RPMI7951 (cell line): ENCODE measurements around the gene C11orf21. TPM values are rescaled to one million over a fixed set of nuclear protein-coding genes. Genes with fewer than 3 reads are reported as not detected.

Source experiments
- DNase-seq: peaks from one replicate; pipeline ENCODE4 v3.0.0-alpha.2; 2012; ENCODE audit warnings: low read depth
- total RNA-seq: library from RNA; depleted of rRNA; stranded (reverse); fragments of >200 nt; shearing (Covaris generic); gene quantifications from 2 replicates; pipeline ENCODE4 v1.2.3, GENCODE V29; 2014

The C11orf21 gene
- total RNA-seq, 1 experiment from 2014 or later = 1.6 TPM

DNA sequence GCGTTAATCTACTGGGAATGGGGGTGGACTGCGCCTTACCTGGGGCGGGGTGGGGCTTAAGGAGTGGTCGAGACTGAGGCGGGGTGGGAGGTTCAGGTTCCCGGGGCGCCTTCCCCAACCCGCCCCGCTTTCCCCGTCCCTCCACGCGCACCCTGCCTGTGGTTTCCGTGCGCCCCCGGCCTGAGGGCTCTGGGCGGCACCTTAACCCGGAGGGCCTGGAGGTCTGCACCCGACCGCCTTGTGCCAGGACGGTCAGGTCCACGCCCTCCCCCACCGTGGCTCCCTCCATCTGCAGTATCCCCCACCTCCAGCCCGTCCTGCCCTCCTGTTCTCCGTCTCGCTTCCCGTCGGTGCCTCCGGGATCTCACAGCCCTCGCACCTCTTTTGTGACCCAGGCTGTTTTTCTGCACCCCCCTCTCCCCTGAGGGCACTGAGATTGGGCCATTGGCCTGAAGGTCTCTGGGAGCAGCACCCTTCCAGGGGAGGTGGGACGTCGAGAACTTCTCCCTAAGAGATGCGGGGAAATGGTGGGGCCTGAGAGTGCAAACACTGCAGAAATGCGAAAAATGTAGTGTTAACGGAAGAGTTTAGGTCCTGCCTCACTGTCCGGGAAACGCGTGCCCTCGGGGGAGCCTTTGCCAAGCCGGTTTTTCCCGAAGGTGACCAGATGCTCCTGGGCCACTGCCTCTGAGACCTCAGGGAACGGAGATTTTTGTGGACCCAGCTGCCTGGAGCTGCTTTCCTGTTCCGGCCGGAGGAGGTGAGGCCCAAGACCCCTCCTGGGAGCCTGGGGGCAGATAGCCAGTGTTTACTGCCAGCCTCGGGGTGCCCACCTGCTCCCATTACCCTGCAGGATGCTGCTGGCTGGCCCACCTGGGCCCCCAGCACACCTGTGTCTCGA, 30.1 kb downstream of the C11orf21 start:
- DNase-seq = no peak

DNA sequence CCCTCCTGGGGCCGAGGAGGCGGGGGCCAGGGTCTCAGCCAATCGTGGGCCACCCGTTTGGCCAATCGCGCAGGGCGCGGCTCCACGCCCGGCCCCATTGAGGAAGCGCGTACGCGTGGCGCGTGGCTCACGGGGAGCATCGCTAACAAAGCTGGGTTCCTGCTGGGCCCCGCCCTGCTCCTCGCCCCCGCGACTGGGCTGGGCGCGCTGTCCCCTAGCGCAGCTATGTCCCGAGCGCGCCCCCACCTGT, 30.7 kb downstream of the C11orf21 start:
- no peak for DNase-seq

DNA sequence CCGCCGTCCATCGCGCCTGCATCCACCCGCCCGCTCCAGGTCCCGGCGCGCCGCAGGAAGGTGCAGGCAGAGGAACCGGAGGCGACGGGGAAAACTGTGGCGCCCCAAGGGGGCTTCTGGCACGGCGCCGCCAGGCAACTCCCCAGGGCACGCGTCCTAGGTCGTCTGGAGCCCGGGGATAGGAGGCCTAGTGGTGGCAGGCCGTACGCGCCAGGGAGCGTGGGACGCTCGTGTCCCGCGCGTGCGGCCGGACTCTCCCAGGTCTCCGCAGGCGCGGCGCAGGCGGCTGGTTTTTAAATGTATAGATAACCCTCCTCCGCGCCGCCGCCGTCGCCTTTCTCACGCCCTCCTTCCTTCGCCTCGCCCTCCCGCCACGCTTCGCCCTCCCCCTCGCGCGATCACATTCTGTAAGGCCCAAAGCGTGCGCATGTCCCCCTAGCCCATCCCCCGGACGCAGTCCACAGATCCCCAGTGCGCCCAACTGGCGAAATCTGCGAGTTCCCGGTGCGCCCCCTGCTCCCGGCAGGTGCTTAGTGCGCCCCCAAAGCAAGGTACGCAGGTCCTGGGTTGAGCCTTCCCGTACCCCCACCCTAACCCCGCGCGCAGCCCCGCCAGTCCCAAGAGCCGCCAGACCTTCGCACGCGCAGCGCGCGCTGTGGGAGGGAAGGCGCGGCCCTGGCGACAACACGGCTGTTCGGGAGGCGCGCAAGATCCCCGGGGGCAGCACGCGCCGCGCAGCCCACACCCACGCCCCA, 31.2 kb downstream of the C11orf21 start, which contains the start of gene ASCL2:
Gene ASCL2, minus strand, starts transcription at position 267 of the 755 bp plus-strand sequence. Its CDS starts 256 bp downstream, at position 11.
- DNase-seq = no peak

DNA sequence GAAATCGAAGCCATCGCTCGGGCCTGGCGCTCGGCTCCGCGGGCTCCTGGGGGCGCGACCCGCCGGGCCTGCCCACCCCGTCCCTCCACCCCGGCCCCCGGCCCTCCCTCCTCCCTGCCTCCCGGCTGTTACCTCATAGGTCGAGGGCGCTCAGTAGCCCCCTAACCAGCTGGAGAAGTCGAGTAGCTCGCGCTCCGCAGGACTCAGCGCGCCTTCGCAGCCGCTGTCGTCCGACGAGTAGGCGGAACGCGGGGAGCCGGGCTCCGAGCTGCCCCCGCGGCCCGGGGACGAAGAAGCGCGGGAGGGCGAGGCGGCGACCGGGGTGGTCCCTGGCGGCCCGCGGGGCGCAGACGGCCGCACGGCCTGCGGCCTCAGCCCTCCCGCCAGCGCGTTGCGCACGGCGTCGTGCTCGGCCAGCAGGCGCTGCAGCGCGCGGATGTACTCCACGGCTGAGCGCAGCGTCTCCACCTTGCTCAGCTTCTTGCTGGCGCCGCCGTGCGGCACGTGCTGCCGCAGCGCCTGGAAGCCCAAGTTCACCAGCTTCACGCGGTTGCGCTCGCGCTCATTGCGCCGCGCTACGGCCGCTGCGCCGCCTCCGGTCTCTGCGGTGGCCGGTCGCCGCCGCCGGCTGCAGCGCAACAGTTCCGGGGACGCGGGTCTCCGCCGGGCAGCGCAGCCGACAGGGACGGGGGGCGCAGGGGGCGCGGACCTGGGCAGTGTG, 32.0 kb downstream of the C11orf21 start:
- peak; percentile 24 for DNase-seq

DNA sequence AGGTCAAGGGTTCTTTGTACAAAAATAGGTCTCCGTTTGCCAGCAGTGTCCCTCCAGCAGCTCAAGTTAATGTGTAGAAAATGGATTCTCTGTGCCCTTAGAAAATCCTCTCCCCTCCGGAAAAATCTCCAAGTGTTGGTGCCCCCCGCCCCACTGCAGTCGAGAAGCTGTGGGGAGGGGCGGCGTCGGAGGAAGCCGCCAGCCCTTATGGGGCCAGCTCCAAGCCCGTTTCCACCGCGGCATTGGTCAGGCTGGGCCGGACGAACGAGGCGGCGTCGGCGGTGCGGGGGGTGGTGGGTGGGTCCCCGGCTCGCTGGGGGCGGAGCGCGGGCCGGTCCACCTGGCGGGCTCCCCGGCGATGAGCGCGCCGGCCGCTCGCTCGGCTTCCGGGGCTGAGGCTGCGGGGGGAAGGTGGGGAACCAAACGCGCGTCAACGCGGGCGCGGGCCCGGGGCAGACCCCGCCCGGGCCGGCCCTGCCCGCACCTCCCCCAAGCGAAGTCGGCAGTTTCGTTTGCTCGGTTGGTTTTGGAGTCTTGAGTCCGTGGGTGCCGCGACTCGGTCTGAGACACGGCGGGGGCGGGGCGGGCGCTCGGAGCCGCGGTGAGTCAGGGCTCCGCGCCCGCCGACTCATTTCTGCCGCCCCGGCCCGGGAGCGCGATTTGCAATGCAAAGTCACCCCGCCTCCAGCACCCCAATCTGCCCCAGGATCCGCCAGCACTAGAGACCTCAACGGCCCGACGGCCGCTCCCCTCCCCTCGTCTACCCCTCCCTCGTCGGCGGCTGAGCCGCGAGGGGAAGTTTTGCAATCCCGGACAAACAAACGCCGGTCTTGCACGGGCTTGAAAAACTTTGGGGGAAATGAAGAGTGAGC, 32.8 kb downstream of the C11orf21 start:
- DNase-seq = no peak

DNA sequence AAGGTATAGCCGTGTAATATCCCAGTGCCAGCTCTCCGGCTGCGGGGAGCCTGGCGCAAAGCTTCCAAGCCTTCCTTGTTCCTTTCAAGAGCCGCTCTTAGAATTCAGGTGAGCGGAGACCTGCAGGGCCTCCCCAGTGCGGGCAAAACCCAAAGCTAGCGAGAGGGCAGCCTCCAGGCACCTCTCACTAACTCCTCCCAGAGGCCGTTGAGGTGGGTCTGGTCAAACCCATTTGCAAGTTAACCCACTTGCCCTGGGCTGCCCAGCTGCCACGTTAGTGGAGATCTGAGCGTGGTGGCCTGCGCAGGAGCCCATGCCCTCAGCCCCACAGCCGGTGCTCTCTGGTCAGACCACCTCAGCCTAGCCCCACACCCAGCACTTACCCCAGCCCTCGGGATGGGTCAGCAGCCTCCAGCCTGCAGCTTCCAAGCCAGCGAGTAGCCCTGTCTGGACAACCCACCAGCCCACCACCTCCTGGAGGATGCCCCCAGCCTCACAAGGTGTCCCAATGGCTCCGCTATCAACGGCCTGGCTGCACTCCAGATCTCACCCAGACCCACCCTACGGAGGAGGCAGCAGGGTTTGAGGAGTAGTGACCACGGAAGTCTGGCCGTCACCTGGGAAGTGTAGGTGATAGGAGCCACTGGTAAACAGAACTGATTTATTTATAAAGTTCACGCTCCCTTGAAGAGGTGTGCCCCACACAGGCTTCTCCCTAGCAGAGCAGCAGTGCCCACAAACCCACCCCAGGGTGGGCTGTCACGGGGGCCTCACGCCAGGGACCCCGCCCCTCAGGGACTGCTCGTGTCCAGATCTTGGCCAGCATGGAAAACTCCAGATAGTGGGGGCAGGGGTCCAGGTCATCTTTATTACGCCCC, 33.6 kb downstream of the C11orf21 start:
- no peak for DNase-seq

DNA sequence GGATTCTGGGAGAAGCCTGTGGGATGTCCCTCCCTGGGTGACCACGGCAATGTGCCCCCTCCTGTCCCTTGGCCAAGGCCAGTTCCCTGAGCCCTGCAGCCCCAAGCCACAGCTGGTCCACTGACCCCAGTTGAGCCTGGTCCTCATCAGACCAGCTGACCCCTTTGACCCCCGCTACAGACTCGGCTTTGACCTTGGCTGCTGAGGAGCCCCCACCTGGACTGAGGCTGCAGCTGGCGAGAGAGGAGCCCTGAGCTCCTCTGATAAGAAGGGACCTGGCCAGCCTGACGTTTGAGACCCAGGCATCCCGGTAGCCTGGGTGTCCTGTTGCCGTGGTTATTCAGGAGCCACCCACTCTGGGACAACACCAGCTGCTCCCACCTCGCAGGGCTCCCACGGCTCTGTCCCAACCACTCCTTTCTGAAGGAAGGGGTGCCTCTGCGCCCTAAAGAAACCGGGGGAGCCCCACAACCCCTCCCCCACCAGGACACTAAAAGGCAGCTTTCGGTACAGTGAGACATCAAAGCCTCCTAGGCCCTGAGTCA, 34.3 kb downstream of the C11orf21 start:
- DNase-seq = no peak

DNA sequence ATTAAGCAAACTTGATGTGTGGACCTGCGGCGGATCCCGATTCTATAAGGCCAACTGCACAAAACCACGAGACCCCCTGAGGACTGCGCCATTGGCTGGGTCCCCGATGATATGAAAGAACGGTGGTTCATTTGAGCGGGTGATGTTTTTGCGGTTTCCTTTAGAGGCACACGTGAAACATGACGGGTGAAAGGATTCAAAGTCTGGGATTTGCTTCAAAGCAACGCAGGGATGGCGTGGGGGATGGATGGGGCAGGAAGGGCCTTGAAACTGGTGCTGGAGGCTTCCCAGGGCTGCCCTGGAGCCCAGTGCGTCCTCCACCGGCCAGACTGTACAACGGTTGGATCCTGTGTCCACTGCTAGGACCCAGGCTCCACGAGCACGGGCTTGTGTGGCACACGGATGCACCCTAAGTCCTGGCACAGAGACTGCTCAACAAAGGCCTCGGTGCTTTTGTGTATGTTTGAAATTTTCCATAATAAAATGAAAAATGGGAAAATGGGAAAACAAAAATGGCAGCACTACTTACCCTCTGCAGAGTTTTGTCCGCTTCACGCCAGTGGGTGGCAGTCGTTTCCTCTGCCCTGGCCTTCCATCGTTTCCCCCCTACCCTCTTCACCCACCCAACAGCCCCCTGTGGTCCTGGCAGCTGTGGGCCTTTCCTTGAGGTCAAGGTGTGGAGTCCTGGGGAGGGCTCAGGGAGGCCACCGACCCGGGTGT, 35.0 kb downstream of the C11orf21 start:
- DNase-seq = no peak

DNA sequence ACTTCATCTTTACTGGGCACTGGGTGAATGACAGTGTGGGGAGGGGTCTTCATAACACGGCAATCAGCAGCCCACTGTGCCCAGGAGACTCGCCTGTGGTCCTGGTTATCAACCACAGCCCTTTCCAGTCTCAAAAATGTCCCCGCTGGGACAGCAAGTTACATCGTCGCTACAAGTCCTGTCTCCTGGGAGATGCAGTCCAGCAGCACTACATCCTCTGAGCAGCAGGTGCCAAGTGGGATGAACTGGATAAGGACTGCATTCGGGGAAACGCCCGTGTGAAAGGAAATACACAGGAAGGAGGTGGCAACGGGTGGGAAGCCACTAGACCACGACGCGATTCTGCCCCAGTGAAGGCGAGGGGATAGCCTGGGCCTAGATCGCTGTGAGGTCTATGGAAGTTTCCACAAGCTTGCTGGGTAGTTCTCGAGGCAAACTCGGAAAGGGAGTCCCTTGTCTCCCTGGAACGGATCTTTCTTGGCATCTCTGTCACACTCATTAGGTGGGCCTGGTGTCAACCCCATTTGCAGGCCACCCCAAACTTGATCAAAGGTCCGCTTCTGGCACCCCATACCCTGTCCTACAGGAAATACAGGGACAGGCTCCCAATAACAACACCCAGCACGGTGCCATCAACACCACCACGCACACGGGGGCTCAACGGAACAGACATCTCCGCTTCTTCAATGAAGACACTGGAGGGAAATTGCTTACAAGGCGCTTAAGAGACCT, 35.7 kb downstream of the C11orf21 start:
- no peak for DNase-seq

DNA sequence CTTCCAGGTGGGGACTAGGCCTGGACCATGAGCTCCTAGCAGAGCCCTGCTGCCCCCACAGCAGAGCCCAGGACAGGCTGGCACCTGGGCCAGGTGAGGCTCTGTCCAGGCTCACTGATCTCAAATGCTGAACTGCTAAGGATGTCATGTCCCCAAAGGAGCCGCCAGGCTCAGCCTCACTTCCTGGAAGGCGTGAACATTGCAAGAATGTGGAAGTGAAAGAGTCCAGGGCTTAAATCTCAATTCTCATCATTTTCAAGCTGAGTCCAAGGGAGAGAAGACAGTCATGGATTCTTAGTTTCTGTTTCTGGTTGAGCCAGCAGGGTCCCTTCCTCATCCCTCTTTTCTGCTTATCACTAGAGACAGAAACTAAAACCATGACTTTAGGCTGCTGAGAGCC, 36.3 kb downstream of the C11orf21 start:
- DNase-seq = no peak

DNA sequence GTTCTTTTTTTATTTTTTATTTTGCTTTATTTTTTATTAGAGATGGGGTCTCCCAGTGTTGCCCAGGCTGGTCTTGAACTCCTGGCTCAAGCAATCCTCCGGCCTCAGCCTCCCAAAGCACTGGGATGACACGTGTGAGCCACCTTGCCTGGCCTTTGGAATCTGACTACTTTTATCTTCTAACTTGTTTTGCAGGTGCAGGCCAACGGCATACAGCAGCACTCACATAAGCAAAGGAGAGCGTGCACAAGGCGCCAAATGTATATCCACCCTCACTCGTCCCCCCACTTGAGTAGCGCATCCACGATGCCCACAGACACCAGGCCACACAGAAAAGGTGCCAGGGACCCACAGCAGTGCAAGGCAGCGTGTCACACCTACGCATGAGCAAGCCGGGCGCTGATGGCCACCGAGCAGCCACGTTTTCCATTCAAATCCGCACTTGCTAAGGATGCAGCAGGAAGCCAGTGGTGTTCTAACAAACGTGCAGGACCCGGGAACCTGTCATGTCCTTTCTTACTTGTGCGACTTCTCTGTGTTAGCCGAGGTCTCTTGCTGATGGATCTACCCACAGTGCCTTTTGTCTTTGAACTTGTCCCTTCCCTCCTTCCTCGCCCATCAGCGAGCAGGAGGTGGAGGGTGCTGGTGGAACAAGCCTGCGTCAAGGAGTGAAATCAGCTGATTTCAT, 37.2 kb downstream of the C11orf21 start:
- DNase-seq = no peak

DNA sequence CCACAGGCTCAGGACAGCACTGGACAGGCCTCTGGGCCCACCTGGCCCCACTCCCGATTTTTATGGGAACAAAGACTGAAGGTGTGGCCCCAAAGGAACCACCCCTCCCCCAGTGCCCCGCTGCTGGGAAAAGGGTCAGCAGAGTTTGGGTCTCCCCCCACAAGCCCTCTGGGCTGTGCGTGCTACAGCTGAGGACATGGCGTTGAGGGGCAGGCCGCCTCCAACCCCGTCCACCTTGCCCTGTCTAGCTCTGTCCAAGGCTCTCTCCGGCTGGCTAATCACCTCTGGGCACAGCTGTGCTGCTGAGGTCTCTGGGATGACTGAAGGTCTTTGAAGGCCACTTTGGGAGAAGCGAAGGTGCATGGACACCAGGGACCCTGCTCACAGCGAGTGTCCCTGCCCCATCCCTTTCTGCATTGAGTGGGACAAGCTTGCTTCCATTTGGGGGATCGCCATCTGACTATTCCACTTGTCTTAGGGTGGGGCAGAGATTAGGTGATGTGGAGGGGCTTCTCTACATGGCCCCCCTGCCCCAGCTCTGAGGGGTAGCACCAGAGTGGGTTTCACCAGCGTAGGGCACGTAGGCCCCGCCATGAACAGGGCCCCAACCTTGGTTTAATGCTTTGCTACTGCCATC, 37.9 kb downstream of the C11orf21 start:
- DNase-seq = no peak

DNA sequence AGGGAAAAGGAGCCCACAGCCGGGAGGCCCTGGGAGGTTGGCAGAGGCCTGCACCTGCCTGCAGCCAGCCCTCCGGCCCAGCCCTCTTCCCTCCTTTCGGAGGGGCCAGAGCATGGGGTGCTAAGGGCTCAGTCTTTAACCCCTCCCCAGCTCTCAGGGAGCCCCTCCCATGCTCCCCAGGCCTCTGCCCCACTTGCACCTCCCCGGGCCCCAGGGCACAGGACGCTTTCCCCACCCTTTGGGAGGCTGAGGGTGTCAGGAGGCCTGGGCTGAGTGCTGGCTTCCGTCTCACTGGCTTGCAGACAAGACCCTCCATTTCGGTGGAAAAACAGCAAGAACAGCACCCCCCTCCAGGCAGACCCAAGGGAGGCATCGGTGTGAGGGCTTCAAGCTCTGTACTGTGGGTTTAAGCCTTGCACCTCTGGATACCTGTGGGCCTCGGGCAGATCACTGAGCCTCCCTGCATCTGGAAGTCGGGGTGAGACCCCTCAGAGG, 38.6 kb downstream of the C11orf21 start:
- DNase-seq = no peak

DNA sequence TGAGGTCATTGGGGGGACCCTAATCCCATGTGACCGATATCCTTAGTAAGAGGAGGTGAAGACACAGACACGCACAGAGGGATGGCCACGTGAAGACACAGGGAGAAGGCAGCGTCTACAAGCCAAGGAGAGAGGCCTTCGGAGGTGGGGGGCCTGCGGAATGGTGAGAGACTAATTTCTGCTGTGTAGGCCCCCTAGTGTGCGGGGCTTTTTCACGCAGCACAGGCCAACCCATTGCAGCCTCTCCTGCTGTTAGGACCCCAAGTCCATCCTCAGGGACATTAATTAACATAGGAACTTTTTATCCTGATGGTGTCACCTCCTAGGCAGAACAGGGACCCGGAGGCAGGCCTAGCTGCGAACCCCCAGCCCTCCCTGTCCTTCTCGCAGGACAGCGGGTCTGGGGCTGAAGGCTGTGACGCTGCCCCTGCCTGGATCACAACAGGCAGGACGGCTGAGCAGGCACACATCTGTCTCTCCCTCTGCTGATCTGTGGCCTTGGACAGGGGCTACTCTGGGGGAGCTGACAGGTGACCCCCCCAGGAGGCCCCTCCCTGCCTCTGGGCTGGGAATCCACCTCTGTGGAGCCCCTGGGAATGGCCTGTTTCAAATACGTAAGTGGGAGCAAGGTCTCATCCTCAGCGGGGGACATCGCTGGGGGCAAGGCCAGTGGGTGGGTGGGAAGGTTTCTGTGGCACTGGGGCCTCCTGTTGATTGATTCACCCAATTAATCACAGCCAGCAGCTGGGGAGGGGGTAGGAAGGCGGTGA, 39.2 kb downstream of the C11orf21 start:
- no peak for DNase-seq

DNA sequence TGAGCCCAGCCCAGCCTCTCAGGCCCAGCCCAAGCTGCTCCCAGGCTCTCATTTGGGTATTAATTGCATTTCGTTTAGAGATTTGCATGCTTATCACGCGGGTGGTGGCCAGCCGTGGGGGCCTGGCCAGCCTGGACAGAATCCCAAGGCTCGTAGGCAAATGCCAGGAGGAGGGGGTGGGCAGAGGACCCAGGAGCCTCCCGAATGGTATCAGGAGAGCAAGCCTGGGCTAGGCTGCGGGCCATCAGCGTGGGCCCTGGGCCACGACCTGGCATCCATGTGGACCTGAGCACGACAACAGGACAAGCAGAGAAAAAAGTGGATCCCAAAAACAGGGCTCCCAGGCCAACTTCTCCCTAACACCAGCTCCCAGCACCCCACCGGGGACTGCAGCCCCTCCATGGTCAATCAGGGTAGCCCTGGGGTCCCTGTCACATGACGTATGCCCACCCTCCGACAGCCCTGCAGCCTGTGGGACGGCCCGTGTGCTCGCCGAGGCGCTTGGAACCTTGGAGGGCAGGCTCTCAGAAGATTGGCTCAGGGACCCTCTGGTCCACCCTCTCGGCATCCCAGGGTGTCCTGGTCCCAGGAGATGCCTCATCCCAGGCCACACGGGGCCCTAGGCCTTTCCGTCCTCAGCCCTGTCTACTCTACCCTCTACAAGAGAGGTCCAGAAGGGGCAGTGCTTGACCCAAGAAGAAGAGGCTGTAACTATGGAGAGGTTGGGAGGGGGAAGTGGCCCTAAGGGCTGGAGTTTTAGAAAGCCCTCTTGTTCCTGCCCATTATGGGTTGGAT, 40.1 kb downstream of the C11orf21 start:
- no peak for DNase-seq
